MG63 (cell line): ENCODE measurements around the gene ISLR. TPM values are rescaled to one million over a fixed set of nuclear protein-coding genes. Genes with fewer than 3 reads are reported as not detected.

ENCODE experiments used
- DNase-seq: peaks from one replicate; pipeline ENCODE4 v3.0.0-alpha.2; 2020
- H3K27me3 ChIP-seq: fragments of 250-450 bp; sonication (Bioruptor Pico); 2 replicates; pipeline ENCODE4 v1.5.1; 2020; ENCODE audit warnings: mild to moderate bottlenecking, moderate library complexity
- H3K36me3 ChIP-seq: fragments of 250-450 bp; sonication (Bioruptor Pico); 2 replicates; pipeline ENCODE4 v1.5.1; 2020; ENCODE audit warnings: mild to moderate bottlenecking, moderate library complexity
- H3K4me3 ChIP-seq: fragments of 250-450 bp; sonication (Bioruptor Pico); 2 replicates; pipeline ENCODE4 v1.5.1; 2020; ENCODE audit warnings: mild to moderate bottlenecking, moderate library complexity
- H3K9me3 ChIP-seq: fragments of 250-450 bp; sonication (Bioruptor Pico); 2 replicates; pipeline ENCODE4 v1.5.1; 2020; ENCODE audit warnings: mild to moderate bottlenecking, moderate library complexity
- total RNA-seq: library from RNA; depleted of rRNA; stranded (reverse); fragments of >200 nt; shearing (Covaris generic); gene quantifications from 2 replicates; pipeline ENCODE4 v1.2.3, GENCODE V29; 2014; ENCODE audit warnings: low replicate concordance

ISLR gene
- total RNA-seq, 1 experiment from 2014 or later = not detected

DNA sequence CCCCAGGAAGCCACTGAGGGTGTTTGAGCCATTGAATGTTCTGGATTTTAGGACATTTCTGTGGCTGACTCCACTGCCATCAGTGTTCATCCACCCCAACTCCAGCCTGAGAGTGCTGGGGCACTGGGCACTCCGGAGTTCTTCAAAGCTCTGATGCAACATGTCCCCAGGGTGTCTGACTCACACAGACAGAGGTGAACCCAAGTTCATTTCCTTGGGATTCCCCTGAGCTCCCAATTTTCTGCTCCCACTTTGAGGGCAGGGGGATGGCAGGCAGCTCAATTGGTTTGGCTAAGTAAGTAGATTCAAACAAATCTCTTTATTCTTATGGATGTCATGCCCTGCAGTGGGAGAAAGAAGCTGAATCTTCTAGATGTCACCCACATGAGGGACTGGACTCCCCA, 26.9 kb downstream of the ISLR start:
- Histone ChIP-seq H3K4me3 (no peak overlapping the region), H3K36me3 (no peaks in the 10 kb centered on the region), H3K9me3 (no peaks in the 10 kb centered on the region), H3K27me3 (no peaks in the 10 kb centered on the region)
- peak; percentile 89 for DNase-seq

DNA sequence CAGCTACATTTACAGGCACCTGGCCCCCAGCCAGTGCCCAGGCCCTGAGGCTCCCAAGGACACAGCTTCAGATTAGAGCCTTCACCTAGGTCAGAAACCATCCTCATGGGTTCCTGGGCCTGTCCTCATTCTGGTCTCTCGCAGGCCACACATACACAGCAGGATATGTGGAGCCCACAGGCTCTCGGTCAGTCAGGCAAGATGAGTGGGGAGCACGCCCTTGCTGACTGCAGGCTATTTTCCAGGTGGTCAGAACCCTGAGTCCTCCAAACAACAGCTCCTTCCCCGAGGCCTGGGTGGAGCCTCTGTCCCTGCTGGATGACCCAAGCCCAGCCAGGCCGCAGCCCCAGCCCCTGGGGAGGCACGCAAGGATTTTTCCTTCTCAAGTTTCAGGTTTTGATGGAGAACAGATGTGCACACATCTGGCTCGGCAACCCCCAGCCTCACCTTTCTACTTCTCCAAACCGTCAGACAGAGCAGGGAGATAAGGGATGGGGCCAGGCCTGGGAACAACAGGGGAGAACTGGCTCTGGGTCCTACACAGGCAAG, 27.4 kb downstream of the ISLR start:
- H3K4me3 ChIP-seq = no peak overlapping the region
- no peak for DNase-seq
- no peaks in the 10 kb centered on the region for H3K27me3 ChIP-seq

DNA sequence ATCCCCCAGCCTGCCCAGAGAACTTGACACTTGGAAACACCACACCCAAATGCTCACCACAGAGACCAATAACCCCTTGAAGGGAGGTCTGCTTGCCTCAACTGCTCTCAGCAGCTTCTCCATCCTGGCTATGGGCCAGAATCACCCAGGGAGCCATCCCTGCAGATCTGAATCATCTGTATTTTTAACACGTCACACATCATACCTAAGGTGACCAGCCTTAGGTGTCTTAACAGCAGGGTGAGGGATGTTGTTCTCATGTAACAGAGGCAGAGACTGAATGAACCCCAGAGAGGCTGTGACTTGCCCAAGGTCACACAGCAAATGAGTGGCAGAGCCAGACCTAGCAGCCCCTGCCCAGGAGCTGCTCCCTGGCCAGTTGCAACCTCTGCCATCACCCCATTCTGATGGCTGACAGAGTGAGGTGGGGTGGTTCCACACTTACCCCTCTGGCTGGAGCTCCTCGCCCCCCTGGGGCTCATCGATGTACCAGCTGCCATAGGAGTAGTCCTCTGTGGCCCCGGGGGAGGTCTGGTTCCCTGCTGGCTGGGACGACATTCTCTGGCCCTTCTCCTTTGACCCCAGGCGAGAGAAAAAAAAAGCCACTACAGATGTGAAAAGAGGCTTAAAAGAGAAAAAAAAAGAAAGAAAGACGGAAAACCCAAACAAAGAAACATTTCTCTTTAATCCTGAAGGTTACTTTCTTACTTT, 28.4 kb downstream of the ISLR start:
- H3K4me3 ChIP-seq = no peak overlapping the region

More for the DNA sequence above, 27.4 kb downstream of the ISLR start:
- H3K9me3 ChIP-seq = no peaks in the 10 kb centered on the region
- no peaks in the 10 kb centered on the region for H3K36me3 ChIP-seq

DNA sequence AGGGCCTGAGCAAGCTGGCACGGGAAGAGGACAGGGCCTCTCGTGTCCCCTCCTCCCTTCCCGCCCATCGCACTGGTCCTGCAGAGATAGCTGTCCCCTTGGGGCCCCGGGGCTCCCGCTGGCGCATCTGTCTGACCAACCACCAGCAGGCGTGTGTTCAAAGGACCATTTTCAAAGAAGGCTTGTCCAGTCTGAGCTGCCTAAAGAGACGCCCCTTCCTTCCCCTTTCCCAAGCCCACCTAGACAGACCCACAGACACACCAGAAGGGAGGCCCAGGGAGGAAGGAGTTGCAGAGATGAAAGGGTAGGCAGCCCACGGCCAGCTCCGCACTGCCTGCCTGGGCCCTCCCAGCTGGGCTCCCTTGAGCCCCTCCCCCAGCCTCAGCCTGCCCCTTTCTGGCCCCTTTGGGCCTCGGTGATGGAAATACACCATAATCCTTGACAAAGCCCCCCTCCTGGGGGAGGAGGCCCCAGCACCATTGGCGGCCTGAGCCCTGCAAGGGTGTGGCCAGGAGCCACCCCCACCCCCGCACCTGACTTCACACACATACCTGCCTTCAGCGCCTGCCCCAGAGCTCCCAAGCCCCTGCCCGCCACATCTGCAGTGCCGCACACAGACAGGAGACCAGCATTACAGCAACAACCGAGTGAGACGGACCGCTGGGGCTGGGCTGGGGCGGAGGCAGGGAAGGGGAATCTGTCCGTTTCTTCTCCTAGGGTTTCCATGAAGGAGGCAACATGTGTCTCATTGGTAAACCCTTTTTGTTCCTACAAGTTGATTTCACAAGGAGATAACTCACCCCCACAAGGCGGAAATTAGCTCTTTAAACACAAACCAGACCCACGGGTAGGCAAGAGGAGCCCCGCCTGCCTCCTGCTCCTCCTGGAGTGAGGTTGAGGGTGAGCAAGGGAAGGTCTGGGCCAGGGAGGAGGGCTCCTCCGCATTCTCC, 29.2 kb downstream of the ISLR start, which contains the start of gene STRA6:
Gene STRA6, minus strand, starts transcription at position 336 of the 950 bp plus-strand sequence. CDS start 520 bp downstream, outside the sequence.
- Histone ChIP-seq H3K9me3 (no peaks in the 10 kb centered on the region), H3K36me3 (no peaks in the 10 kb centered on the region), H3K27me3 (no peaks in the 10 kb centered on the region), H3K4me3 (no peak within 1 kb of the TSS)
- no peak for DNase-seq

More for the DNA sequence above, 28.4 kb downstream of the ISLR start:
- no peak for DNase-seq
- H3K27me3 ChIP-seq = no peaks in the 10 kb centered on the region
- H3K9me3 ChIP-seq = no peaks in the 10 kb centered on the region
- no peaks in the 10 kb centered on the region for H3K36me3 ChIP-seq

DNA sequence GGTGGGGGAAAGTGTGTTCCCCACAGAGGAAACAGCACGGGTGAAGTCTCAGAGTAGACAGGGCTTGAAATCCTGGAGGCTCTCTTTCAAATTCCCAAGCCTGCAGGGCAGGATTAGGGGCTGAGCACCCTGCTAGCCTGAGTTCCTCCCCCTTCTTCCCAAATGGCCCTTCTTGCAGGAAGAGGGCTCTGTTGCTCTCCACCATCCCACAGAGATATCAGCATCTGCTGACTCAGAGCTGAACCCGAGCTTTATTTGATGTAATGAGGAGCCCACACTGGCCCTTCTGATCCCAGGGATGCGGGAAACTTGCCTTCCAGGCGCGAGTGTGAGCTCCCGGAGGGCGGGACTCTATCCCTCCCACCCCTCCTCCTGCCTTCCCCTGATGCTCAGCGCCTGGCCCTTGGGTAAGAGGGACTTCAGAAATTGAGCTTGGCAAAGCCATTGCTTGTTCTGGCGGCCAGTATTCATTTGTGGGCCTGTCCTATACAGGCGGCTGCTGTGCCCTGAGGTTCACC, 30.5 kb downstream of the ISLR start:
- peak; percentile 70 for DNase-seq
- Histone ChIP-seq H3K4me3 (no peak overlapping the region), H3K36me3 (no peaks in the 10 kb centered on the region), H3K9me3 (no peaks in the 10 kb centered on the region), H3K27me3 (no peaks in the 10 kb centered on the region)

DNA sequence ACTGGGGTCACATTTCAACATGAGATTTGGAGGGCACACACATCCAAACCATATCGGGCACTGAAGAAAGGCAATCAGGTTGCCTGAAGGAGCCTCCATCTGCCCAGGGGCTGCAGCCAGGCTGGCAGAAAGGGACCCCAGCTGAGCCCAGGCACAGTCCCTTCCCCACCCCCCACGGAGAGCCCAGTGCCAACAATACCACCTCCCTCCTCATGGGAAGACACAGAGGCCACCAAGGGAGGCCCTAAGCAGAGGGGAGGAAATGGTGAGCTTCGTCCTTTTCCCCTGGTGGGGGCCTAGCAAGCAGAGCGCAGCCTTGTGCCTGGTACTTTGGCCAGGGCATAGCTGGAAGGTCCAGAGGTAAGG, 32.1 kb downstream of the ISLR start:
- DNase-seq = no peak
- Histone ChIP-seq H3K4me3 (no peak overlapping the region), H3K27me3 (no peaks in the 10 kb centered on the region), H3K9me3 (no peaks in the 10 kb centered on the region), H3K36me3 (no peaks in the 10 kb centered on the region)

DNA sequence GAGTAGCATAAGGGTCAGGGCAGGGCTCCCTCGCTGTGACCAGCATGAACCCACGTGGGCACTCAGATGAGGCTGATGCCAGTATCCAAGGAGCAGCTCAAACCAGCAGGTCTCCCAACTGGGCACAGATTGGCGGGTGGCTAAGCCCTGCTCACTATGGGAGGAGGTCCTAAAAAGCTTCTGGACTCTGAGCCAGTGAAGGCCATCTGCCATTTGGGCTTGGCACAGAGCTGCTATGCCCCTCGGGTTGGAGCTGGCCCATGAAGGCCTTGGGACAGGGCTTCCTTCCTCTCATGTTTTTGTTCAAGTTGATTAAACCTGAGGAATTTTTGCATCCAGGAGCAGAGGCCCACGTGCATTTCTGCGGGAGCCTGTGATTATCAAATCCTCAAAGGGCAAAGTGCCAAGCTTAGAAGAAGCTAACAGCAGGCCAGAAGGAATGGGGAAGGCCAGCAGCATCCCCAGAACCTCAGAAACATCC, 33.3 kb downstream of the ISLR start:
- Histone ChIP-seq H3K27me3 (no peaks in the 10 kb centered on the region), H3K36me3 (no peaks in the 10 kb centered on the region), H3K9me3 (no peaks in the 10 kb centered on the region; the same call in 1 of the 2 replicates), H3K4me3 (no peak overlapping the region)
- DNase-seq = peak; percentile 93

DNA sequence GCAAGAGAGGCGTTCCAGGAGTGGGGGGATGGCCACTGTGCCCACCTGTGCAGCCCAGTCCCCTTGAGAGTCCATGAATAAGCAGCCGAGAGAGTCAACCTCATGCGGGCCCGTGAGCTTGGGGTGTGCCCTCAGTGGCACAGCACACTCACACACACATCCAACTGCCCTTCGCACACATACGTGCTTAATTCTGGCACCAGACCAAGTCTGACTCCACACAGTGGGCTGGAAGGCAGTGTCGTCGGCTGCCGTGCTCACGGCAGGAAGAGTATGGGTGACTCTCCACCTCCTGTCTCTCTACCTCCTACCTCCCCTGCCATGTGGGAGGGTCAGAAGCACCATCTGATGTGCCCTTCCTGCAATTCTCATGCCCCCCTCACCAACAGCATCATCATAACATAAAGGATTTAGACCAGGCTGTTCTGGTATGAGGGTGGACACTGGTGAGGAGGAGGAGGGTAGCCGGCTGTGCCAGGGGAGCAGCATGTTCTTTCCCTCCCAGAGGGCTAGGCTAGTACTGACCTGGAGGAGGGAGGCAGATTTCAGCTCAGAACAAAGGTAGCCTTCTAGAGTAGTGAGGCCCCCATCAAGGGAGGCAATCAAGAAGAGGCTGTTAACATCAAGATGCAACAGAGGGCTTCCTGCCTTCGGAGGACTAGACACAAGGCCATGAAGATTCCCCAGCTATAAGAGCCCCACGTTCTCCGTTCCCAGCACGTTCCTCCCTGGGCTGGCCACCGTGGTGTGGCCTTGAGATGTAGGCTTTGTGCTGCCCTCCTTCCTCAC, 34.3 kb downstream of the ISLR start:
- H3K36me3 ChIP-seq = no peaks in the 10 kb centered on the region
- H3K4me3 ChIP-seq = no peak overlapping the region
- H3K9me3 ChIP-seq = no peaks in the 10 kb centered on the region; the same call in 1 of the 2 replicates
- no peak for DNase-seq
- H3K27me3 ChIP-seq = no peaks in the 10 kb centered on the region

DNA sequence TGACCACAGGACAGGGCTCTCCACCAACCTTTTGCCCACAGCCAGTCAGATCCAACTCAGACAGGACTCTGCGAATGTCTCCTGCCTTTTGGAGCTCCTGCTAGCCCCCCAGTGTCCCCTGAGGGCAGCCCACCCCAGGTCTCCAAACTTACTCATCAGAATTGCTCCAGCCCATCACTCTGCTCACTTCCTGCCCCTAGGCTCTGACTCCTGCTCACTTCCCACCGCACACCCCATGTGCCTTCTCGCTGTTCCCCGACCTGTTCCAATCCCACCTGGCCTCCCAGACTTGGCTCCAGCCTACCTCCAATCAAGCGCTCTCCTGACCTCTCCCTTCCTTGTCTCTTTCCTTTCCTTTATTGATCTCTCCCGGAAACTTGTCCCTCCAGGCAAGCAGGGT, 35.0 kb downstream of the ISLR start:
- Histone ChIP-seq H3K4me3 (no peak overlapping the region), H3K36me3 (no peaks in the 10 kb centered on the region), H3K27me3 (no peaks in the 10 kb centered on the region), H3K9me3 (no peaks in the 10 kb centered on the region; the same call in 1 of the 2 replicates)
- DNase-seq = no peak

DNA sequence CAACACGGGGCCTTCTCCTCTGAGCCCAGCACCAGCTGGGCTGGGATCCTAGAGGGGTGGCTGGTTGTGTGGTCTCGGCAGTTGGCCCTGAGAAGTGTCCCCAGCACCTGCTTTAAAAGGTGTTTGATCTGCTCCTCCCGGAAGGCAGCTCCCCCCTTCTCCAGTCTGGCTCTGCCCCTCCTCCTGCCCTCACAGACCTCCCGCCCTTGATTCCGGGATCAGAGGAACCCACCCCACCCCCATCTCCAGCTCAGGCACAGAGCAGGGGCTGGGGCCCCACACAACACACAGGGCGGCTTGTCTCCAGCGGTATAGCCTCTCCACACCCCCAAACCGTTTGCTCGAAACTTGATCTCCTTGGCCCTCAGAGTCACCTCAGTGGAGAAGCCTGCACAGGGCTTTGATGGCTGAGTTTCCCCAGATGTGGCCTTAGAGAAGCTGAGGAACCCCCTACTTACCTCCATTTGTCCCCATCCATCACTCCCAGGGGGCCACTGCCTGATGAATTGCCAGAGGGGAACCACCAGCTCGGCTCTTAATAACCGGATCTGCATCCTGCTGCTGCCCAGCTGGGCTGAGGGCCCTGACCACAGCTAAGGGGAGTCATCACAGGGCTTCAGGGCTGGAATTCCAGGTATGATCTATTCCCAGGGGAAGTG, 35.5 kb downstream of the ISLR start:
- Histone ChIP-seq H3K9me3 (no peaks in the 10 kb centered on the region; the same call in 1 of the 2 replicates), H3K36me3 (no peaks in the 10 kb centered on the region), H3K27me3 (no peaks in the 10 kb centered on the region), H3K4me3 (no peak overlapping the region)
- DNase-seq = no peak

DNA sequence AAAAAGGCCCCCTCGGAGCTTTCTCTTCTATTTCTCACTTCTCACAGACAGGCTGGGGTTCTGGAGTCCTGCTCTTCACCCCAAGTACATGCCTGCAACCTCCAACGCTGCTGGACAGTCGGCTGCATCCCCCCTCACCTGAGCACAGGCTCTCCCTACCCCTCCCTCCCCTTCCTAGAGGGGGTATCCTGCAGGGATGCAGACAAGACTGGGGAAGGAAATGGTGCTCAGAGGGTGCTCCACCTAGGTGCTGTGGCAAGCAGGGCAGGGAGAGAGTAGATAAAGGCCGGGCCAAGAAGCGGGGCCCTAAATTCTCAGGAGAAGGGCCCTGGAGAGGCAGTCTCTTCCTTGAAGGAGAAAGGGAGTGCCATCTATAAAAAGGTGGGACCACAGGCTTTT, 36.0 kb downstream of the ISLR start:
- no peak for DNase-seq
- Histone ChIP-seq H3K4me3 (no peak overlapping the region), H3K27me3 (no peaks in the 10 kb centered on the region; the same call in 1 of the 2 replicates), H3K9me3 (no peaks in the 10 kb centered on the region; the same call in 1 of the 2 replicates), H3K36me3 (no peaks in the 10 kb centered on the region)

DNA sequence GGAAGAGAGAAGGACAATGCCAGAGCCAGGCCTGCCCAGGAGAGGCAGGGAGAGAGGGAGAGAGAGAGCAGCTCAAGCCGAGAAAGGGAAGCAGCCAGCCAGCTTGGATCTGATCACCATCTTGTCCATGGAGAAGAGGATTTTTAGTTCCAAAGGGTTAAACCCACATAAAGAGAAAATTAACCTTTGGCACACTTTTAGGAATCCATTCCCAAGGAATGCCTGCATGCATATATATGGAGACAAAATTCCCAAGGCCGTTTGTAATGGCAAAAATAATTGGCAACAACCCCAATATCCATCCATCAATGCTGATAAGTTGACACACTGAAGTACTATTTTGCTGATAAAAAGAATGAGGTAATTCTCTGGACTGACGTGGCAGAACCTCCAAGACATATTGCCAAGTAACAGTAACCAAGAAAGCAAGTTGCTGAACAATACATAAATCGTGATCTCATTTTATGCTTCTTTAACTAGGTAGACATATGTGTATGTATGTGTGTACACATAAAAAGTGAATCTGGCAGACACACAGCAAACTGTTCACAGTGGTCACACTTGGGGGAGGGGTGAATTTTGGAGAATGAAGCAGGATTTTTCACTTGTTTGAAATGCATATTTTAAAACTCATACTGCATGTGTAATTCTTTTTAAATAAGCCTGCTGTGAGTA, 36.6 kb downstream of the ISLR start:
- Histone ChIP-seq H3K27me3 (no peaks in the 10 kb centered on the region; the same call in 1 of the 2 replicates), H3K9me3 (no peaks in the 10 kb centered on the region; the same call in 1 of the 2 replicates), H3K36me3 (no peaks in the 10 kb centered on the region), H3K4me3 (no peak overlapping the region)
- peak; percentile 58 for DNase-seq

DNA sequence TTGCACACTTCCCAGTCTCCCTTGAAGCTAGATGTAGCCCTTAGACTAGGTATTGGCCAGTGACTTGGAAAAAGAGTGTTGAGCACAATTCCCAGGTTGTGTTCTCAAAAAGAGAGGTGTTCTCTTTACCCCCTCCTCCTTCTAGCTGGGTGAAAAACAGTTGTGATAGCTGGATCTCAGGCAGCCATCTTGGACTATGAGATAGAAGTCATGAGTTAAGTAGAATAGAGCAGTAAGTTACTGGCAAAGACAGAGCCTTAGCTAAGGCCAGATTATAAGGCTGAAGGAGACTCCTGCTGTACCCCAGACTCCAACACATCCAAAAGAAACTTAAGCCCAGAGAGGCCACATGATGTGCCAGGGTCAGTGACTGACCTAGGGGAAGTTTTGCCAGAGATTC, 37.2 kb downstream of the ISLR start:
- Histone ChIP-seq H3K4me3 (no peak overlapping the region), H3K9me3 (no peaks in the 10 kb centered on the region; the same call in 1 of the 2 replicates), H3K27me3 (no peaks in the 10 kb centered on the region; the same call in 1 of the 2 replicates), H3K36me3 (no peaks in the 10 kb centered on the region)
- DNase-seq = no peak

DNA sequence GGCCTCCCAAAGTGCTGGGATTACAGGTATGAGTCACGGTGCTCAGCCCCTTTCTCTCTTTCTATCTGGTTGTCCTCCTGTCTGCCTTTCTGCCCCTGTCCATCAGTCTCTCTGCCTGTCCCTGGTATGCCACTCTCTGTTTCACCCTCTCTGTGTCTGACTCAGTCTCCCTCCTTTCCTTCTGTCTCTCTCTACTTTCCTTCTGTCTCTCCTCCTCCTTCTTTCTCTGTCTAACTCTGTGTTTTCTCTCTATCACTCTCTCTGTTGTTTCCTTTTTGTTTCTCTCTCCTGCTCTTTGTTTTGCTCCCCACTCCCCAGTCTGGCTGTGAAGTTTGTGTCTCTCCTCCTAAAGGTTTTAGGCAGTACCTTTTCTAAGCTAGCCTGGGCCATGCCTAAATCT, 38.1 kb downstream of the ISLR start:
- no peaks in the 10 kb centered on the region; the same call in 1 of the 2 replicates for H3K27me3 ChIP-seq
- no peak for DNase-seq
- no peaks in the 10 kb centered on the region; the same call in 1 of the 2 replicates for H3K9me3 ChIP-seq
- H3K36me3 ChIP-seq = no peaks in the 10 kb centered on the region
- no peak overlapping the region for H3K4me3 ChIP-seq

DNA sequence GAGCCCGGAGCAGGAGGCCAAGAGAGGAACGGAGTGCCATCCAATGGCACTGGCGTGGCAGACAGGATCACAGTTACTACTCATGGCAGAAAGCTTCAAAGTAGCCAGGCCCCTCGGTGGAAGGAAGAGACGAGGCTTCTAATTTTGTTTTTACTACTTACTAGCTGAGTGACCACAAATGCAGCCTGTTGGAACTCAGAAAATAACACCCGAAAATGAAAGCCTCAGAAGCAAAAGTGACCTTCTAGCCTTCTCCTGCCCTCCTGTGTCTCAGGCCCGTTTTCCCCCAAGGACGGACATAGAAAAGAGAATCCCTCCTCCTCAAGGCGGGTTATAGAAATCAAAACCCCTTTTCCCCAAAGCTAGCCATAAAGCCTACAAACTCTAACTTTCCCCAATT, 39.0 kb downstream of the ISLR start:
- no peak for DNase-seq
- H3K9me3 ChIP-seq = no peaks in the 10 kb centered on the region; the same call in 1 of the 2 replicates

More for the DNA sequence above, 39.0 kb downstream of the ISLR start:
- Histone ChIP-seq H3K4me3 (no peak overlapping the region), H3K36me3 (no peaks in the 10 kb centered on the region), H3K27me3 (no peaks in the 10 kb centered on the region; the same call in 1 of the 2 replicates)
